K562 (cell line): Measurements from ENCODE around the gene CABLES1. TPM values are rescaled to one million over a fixed set of nuclear protein-coding genes. Genes with fewer than 3 reads are reported as not detected.

Experiments
- ATAC-seq: fragments of 200-7000 bp; cut with Tn5 transposase; 3 replicates; pipeline ENCODE4 v1.9.1; 2020; ENCODE audit warnings: moderate library complexity
- BruUV-seq: library from RNA; stranded (reverse); fragments of 400-500 nt; replicated peaks from 2 replicates; lab custom pipeline; 2021; lab: Mats Ljungman, UMichigan
- CTCF ChIA-PET: fragments of 300-600 bp; formaldehyde crosslinking; extraction: SDS; loops from one replicate; lab custom pipeline; 2021; ENCODE audit warnings: low intra/inter-chr PET ratio; lab: Yijun Ruan, JAX
- POLR2A ChIA-PET: fragments of 300-600, 350-650 bp; sonication (Branson Sonifier 250); formaldehyde crosslinking; extraction: SDS; loops from one replicate; lab custom pipeline; 2021; ENCODE audit warnings: antibody characterized with exemption, inconsistent platforms; lab: Yijun Ruan, JAX
- DNase-seq, 4 experiments: peaks; one replicate each; pipeline versions ENCODE4 v3.0.0 to v3.0.0-alpha.2; 2011 to 2018; ENCODE audit warnings: low spot score in 3 of 4, mixed read lengths in 3 of 4; ENCODE audit errors: extremely low read depth in 1 of 4
- FAIRE-seq: peaks from 2 replicates; lab custom pipeline; 2011; peaks lifted over from hg19 to GRCh38; lab: Jason Lieb, UNC
- H2AFZ ChIP-seq: 2 replicates; pipeline ENCODE4 v1.6.0; 2011; ENCODE audit warnings: low read depth, low read length, control low read depth, inconsistent platforms
- H3K27ac ChIP-seq: fragments of 200-600 bp; 3 replicates; pipeline ENCODE4 v1.8.0; 2011; ENCODE audit warnings: low read depth, mild to moderate bottlenecking, control low read depth, inconsistent platforms, low read length, moderate library complexity, mixed read lengths; ENCODE audit errors: extremely low read depth
- H3K27me3 ChIP-seq, 2 experiments: fragments of 300-600 bp in 1 of 2; 2 replicates in 1 of 2; 3 replicates in 1 of 2; pipeline versions ENCODE4 v1.6.0 to v1.8.0; 2011; ENCODE audit warnings: inconsistent platforms in 2 of 2, low read length in 2 of 2, mild to moderate bottlenecking in 1 of 2, mixed read lengths in 1 of 2, moderate library complexity in 1 of 2; ENCODE audit not compliant: control insufficient read depth in 2 of 2, insufficient read depth in 2 of 2
- H3K36me3 ChIP-seq: fragments of 300-600 bp; 3 replicates; pipeline ENCODE4 v1.8.0; 2011; ENCODE audit warnings: mild to moderate bottlenecking, low read length, inconsistent platforms; ENCODE audit not compliant: control insufficient read depth, insufficient read depth
- H3K4me1 ChIP-seq, 2 experiments: fragments of 200-600 bp in 1 of 2; replicated peaks in 1 of 2; 2 replicates in 1 of 2; 3 replicates in 1 of 2; pipeline versions ENCODE4 v1.5.1 to v1.8.0; 2011; ENCODE audit warnings: inconsistent platforms in 2 of 2, low read length in 2 of 2, mild to moderate bottlenecking in 1 of 2, mixed read lengths in 1 of 2, moderate library complexity in 1 of 2; ENCODE audit not compliant: control insufficient read depth in 2 of 2, insufficient read depth in 2 of 2
- H3K4me2 ChIP-seq: 2 replicates; pipeline ENCODE4 v1.6.1; 2011; ENCODE audit warnings: low read length, control low read depth, inconsistent platforms, mixed read lengths; ENCODE audit not compliant: insufficient read depth
- H3K4me3 ChIP-seq: fragments of 200-600 bp; sonication (generic), shearing (Covaris generic); 2 replicates; pipeline ENCODE4 v1.5.1; 2016; ENCODE audit warnings: control low read depth, inconsistent platforms
- H3K79me2 ChIP-seq: fragments of 200-600 bp; 3 replicates; pipeline ENCODE4 v1.8.0; 2011; ENCODE audit warnings: low read length, inconsistent platforms; ENCODE audit not compliant: control insufficient read depth, insufficient read depth
- H3K9ac ChIP-seq, 2 experiments: 2 replicates each; pipeline versions ENCODE4 v1.6.0 to v1.6.1; 2011; ENCODE audit warnings: low read depth in 2 of 2, low read length in 2 of 2, control low read depth in 1 of 2, inconsistent platforms in 1 of 2, mild to moderate bottlenecking in 1 of 2, mixed read lengths in 1 of 2; ENCODE audit not compliant: insufficient read depth in 1 of 2
- H3K9me1 ChIP-seq: one replicate; pipeline ENCODE4 v1.6.0; 2011; ENCODE audit warnings: inconsistent platforms, mild to moderate bottlenecking, low read length, moderate library complexity; ENCODE audit not compliant: control insufficient read depth, insufficient read depth
- H3K9me3 ChIP-seq: replicated peaks from 2 replicates; pipeline ENCODE4 v1.5.1; 2011; ENCODE audit warnings: low read depth, low read length, inconsistent platforms; ENCODE audit not compliant: control insufficient read depth, insufficient read depth
- H4K20me1 ChIP-seq: replicated peaks from 2 replicates; pipeline ENCODE4 v1.6.1; 2011; ENCODE audit warnings: low read length, inconsistent platforms, mixed read lengths; ENCODE audit not compliant: control insufficient read depth, insufficient read depth
- BMI1 ChIP-seq: fragments of 150-350 bp; IDR thresholded peaks from 2 replicates; pipeline ENCODE4 v1.6.1; 2014; ENCODE audit warnings: low read length
- BRCA1 ChIP-seq, 2 experiments: fragments of 450-650 bp in 1 of 2; sonication (generic) in 1 of 2; formaldehyde crosslinking in 1 of 2; IDR thresholded peaks; 2 replicates each; pipeline versions ENCODE4 v1.5.0 to v1.6.1; 2017 to 2020; ENCODE audit warnings: mild to moderate bottlenecking in 1 of 2, missing genetic modification reagents in 1 of 2
- E4F1 ChIP-seq: fragments of 250-450 bp; sonication (Bioruptor Pico); IDR thresholded peaks from 2 replicates; pipeline ENCODE4 v1.5.0; 2021; ENCODE audit warnings: mild to moderate bottlenecking, borderline replicate concordance
- EHMT2 ChIP-seq: fragments of 450-650 bp; IDR thresholded peaks from 2 replicates; pipeline ENCODE4 v1.6.1; 2018; ENCODE audit warnings: antibody characterized with exemption
- ETV5 ChIP-seq: sonication (generic); formaldehyde crosslinking; IDR thresholded peaks from 2 replicates; pipeline ENCODE4 v1.4.0; 2020; ENCODE audit warnings: low read depth, mild to moderate bottlenecking, missing genetic modification reagents
- HDAC8 ChIP-seq: fragments of 450-650 bp; IDR thresholded peaks from 2 replicates; pipeline ENCODE4 v1.6.1; 2016; ENCODE audit warnings: mild to moderate bottlenecking, missing genetic modification characterization, moderate library complexity, missing compliant biosample characterization
- IFI16 ChIP-seq: fragments of 250-450 bp; sonication (Bioruptor Pico); IDR thresholded peaks from 2 replicates; pipeline ENCODE4 v2.1.2; 2022; ENCODE audit warnings: mild to moderate bottlenecking, inconsistent platforms
- MYNN ChIP-seq, 2 experiments: sonication (generic); formaldehyde crosslinking in 1 of 2; IDR thresholded peaks; 2 replicates each; pipeline versions ENCODE4 v1.5.0 to v1.6.1; 2016 to 2020; ENCODE audit warnings: antibody characterized with exemption in 1 of 2, missing genetic modification reagents in 1 of 2
- NFATC3 ChIP-seq: fragments of 450-650 bp; IDR thresholded peaks from 2 replicates; pipeline ENCODE4 v1.6.1; 2017; ENCODE audit warnings: mild to moderate bottlenecking
- SAP30 ChIP-seq: fragments of 200-600 bp; sonication (generic); IDR thresholded peaks from 2 replicates; pipeline ENCODE4 v1.6.1; 2012; ENCODE audit warnings: borderline replicate concordance, low read depth, mild to moderate bottlenecking, moderate library complexity, low read length, control low read depth, inconsistent platforms; ENCODE audit not compliant: insufficient read depth, poor library complexity, severe bottlenecking
- SIRT6 ChIP-seq: IDR thresholded peaks from one replicate; pipeline ENCODE4 v1.6.1; 2012; ENCODE audit warnings: low read depth, mild to moderate bottlenecking, control low read depth, inconsistent platforms, low read length, moderate library complexity
- TCF7 ChIP-seq: sonication (generic); IDR thresholded peaks from 2 replicates; pipeline ENCODE4 v1.6.1; 2016; ENCODE audit warnings: antibody characterized with exemption, borderline replicate concordance
- YBX1 ChIP-seq: fragments of 450-650 bp; IDR thresholded peaks from 2 replicates; pipeline ENCODE4 v1.7.1; 2016; ENCODE audit warnings: mild to moderate bottlenecking
- ZNF41 ChIP-seq: fragments of 250-450 bp; sonication (Bioruptor Pico); conservative IDR thresholded peaks from 2 replicates; pipeline ENCODE4 v1.4.0; 2020; ENCODE audit warnings: mild to moderate bottlenecking
- ZNF77 ChIP-seq: fragments of 250-450 bp; sonication (Bioruptor Pico); IDR thresholded peaks from 2 replicates; pipeline ENCODE4 v1.5.0; 2020
- WGBS: fragments of 100-300 bp; shearing (Covaris generic); methylation state at CpG from one replicate; pipeline ENCODE4 v1.1.6; 2016; ENCODE audit warnings: low coverage, mixed read lengths; ENCODE audit not compliant: insufficient coverage; ENCODE audit errors: missing lambda C conversion rate; 5-methylcytosine and 5-hydroxymethylcytosine counted together
- in situ Hi-C: fragments of 300-500 bp; cut with MboI; formaldehyde crosslinking; loops from 4 replicates; pipeline ENCODE4 v1.15.0; 2018; ENCODE audit warnings: inconsistent platforms, mixed read lengths
- intact Hi-C: fragments of 100-400 bp; cut with micrococcal nuclease; formaldehyde crosslinking; loops from 2 replicates; pipeline ENCODE4 v1.14.2; 2022
- polyA plus RNA-seq, 8 experiments: library from polyadenylated mRNA; depleted of rRNA in 4 of 8; stranded (reverse) in 5 of 8; unstranded in 3 of 8; fragments of >200 nt; fragmentation: Nextera tagmentation in 2 of 8; fragmentation: Illumina TruSeq in 1 of 8; extraction: Ambion mirVana in 2 of 8; extraction: Trizol in 1 of 8; gene quantifications; 2 replicates each; pipeline versions ENCODE4 v1.2.1 to v1.2.3, GENCODE V29; 2011 to 2014; ENCODE audit warnings: inconsistent platforms in 1 of 8, missing spikeins in 1 of 8
- total RNA-seq, 7 experiments: library from RNA; depleted of rRNA in 6 of 7; stranded (reverse); fragments of >200 nt in 6 of 7; fragmentation: Illumina TruSeq in 2 of 7; extraction: Trizol in 2 of 7; gene quantifications; 2 replicates each; pipeline versions ENCODE4 v1.2.1 to v1.2.3, GENCODE V29; 2011 to 2021; ENCODE audit warnings: low replicate concordance in 1 of 7
- TF ChIP-seq, protein P1 (sequence below), 3 experiments: fragments of 200-800 bp in 1 of 3; sonication (Bioruptor generic) in 1 of 3; sonication (generic) in 1 of 3; formaldehyde crosslinking in 1 of 3; IDR thresholded peaks; 2 replicates each; pipeline versions ENCODE4 v1.6.1 to v1.8.0; 2016 to 2022; ENCODE audit warnings: mild to moderate bottlenecking in 2 of 3, missing compliant biosample characterization in 2 of 3, missing genetic modification characterization in 2 of 3, missing genetic modification reagents in 1 of 3
- TF ChIP-seq, protein P2 (sequence below): fragments of 250-450 bp; sonication (Bioruptor Pico); IDR thresholded peaks from 2 replicates; pipeline ENCODE4 v1.5.1; 2021; ENCODE audit warnings: mild to moderate bottlenecking

The CABLES1 gene
- total and polyA plus RNA-seq, 9 of the 15 experiments (the other 6 are each of a cell fraction or from before 2014, with no cell fraction given) = 0.04 to 0.10 (median 0.06) TPM; not detected in 3

- DNase-seq (no peak), FAIRE-seq (no peak), ATAC-seq (no peak)
- Histone ChIP-seq H3K9me1 (no peaks in the 10 kb centered on the region), H3K27me3 (peaks cover 68 to 89% of the 10 kb centered on the region in 2 experiments), H3K4me3 (no peak overlapping the region), H3K9me3 (no peaks in the 10 kb centered on the region), H4K20me1 (no peaks in the 10 kb centered on the region), H3K9ac (no peak overlapping the region), H3K79me2 (no peaks in the 10 kb centered on the region), H3K4me1 (peaks cover 0 to 5% of the 10 kb centered on the region in 2 experiments; a peak in 2 of 5 replicates), H2AFZ (no peak overlapping the region), H3K36me3 (no peaks in the 10 kb centered on the region), H3K4me2 (no peak overlapping the region), H3K27ac (no peak overlapping the region)
- in situ Hi-C loops (no loop called here), intact Hi-C loops (loop anchor here (2.0 to 10.0 kb wide), 2 partner anchors 143 to 269 kb away; partner anchors contain the start of gene RMC1)
- CTCF ChIA-PET = no interaction called here
- no TSS peak for BruUV-seq
- POLR2A ChIA-PET = no interaction called here
- WGBS = 6% methylated on average over 11 of the region's 11 CpGs
- TF ChIP-seq YBX1 (no peak), ETV5 (CRISPR knock-in tag) (no peak), SAP30 (no peak), HDAC8 (tag) (no peak), BRCA1 (IDR thresholded peaks at IDR 0.05) (no peak), BRCA1 (CRISPR knock-in tag; IDR thresholded peaks at IDR 0.05) (no peak), EHMT2 (no peak), ZNF77 (no peak), BMI1 (no peak), NFATC3 (no peak), SIRT6 (no peak), ZNF41 (CRISPR knock-in tag) (no peak), IFI16 (CRISPR knock-in tag) (no peak), MYNN (IDR thresholded peaks at IDR 0.05) (no peak), MYNN (CRISPR knock-in tag; IDR thresholded peaks at IDR 0.05) (no peak), E4F1 (CRISPR knock-in tag) (no peak), TCF7 (no peak)
- TF ChIP-seq, protein P1, sequence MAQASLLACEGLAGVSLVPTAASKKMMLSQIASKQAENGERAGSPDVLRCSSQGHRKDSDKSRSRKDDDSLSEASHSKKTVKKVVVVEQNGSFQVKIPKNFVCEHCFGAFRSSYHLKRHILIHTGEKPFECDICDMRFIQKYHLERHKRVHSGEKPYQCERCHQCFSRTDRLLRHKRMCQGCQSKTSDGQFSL (CRISPR knock-in tag; IDR thresholded peaks at IDR 0.05) = no peak
- TF ChIP-seq, protein P1 (tag; IDR thresholded peaks at IDR 0.05) = no peak
- TF ChIP-seq, protein P2, sequence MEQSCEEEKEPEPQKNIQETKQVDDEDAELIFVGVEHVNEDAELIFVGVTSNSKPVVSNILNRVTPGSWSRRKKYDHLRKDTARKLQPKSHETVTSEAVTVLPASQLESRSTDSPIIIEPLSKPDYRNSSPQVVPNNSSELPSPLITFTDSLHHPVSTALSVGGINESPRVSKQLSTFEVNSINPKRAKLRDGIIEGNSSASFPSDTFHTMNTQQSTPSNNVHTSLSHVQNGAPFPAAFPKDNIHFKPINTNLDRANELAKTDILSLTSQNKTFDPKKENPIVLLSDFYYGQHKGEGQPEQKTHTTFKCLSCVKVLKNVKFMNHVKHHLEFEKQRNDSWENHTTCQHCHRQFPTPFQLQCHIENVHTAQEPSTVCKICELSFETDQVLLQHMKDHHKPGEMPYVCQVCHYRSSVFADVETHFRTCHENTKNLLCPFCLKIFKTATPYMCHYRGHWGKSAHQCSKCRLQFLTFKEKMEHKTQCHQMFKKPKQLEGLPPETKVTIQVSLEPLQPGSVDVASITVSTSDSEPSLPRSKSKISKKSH (CRISPR knock-in tag) = no peak
Measured at GRCh38 chr18:23235860-23236259, 100.6 kb downstream of the CABLES1 start.
